NCI-H2227 (cell line): ENCODE data around the gene SCNN1G.

ENCODE experiments used
- DNase-seq: peaks from one replicate; lab custom pipeline; 2025; ENCODE audit not compliant: unreplicated experiment; lab: John Stamatoyannopoulos, UW

The SCNN1G gene

DNA sequence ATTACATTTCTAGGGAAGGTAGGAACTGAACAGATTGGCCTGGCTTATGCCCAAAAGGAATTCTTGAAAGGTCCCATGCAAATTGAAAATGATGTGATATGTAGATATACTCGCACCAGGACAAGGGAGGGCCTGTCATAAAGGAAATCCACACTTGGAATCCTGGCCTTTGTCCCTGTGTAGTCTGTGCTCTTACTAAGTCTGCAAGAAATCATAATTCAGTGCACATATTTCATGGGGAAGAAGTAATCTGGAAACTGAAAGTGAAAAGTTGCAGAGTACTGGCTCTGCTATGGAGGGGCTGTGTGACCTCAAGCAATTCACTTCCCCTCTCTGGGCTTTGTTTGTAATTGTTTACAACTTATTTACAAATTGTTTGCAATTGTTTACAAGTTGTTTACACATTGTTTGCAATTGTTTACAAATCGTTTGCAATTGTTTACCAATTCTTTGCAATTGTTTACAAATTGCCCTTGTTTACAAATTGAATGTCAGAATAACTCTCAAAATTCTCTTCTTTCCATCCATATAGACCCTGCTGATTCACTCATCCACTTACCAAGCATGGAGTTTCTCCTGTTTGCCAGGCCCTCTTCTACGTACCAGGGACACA lies 12.9 kb downstream of the SCNN1G start:
- DNase-seq: no peak

DNA sequence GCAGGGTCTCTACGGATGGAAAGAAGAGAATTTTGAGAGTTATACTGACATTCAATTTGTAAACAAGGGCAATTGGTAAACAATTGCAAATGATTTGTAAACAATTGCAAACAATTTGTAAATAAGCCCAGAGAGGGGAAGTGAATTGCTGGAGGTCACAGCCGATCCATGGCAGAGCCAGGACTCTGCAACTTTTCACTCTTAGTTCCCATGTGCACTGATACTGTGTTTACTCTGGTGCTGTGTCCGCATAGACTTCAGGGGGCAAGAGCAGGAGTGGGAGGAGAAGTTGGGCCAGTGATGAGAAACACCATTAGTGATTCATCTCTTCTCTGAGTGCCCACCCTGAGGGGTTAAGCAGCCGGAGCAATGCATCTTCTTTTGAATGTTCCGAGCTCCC lies 14.0 kb downstream of the SCNN1G start:
- no peak for DNase-seq

DNA sequence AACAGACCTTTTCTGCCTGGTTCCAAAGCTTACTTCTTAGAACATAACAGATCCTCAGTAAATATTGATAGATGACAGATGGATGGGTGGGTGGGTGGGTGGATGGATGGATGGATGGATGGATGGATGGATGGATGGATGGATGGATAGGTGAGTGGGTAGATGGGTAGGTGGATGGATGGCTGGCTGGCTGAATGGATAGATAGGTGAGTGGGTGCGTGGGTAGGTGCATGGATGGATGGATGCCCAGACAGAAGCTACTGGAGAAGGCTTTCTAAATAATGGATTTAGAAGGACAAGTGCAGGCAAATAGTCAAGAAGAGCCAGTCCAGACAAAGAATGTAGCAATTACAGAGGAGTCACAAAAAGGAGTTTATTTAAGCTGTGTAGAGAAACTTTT lies 19.6 kb downstream of the SCNN1G start:
- DNase-seq: no peak

DNA sequence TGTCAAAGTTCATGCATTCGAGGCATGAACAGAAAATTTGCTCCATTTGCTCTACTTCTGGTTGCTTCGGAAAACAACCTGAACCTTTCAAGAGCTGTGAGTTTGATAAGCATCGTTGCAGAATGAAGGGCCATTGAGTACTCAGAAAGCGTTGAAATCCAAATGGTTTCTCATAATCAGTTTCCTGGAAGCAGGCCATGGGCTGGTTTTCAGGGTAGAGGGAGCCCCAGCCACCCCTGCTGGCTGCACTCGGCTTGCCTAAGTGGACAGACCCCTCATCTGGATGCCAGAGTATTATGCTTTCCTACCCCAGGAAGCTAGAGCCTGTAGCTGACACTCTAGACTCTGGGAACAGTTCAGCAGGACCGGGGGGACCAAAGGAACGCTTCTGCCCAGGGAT lies 24.4 kb downstream of the SCNN1G start:
- no peak for DNase-seq

DNA sequence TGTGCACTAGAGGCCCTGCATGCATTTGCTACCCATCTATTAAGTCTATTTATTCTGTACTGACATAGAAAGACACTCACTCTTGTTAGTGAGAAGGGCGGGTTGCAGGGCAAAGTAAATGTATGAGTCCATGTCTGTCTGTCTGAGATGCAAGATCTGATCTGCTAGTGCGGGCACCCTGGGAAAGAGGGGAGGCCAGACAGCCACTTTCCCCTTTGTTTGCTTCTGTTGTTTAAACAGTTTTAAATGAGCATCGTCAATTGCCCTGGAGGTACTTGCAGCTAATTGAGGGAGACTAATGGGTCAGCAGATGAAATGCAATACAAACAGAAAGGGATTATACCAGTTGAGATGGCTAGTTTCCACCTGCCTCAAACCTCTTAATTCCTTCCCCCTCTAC lies 24.9 kb downstream of the SCNN1G start:
- DNase-seq: peak; percentile 40

DNA sequence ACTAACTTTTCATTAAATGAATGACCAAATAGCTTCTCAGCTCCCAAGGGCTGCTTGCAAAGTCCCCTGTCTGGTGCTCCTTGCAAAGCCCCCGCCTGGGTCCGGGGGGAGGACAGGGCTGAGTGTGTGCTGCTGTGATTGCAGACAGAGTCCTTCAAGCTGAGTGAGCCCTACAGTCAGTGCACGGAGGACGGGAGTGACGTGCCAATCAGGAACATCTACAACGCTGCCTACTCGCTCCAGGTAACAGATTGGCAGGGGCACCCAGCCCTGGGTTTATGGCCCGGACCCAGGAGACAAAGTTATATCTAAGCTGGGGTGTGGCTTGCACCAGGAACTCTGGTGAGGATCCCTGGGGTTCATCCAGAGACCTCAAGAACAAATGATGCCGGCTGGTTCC lies 27.1 kb downstream of the SCNN1G start:
- no peak for DNase-seq

DNA sequence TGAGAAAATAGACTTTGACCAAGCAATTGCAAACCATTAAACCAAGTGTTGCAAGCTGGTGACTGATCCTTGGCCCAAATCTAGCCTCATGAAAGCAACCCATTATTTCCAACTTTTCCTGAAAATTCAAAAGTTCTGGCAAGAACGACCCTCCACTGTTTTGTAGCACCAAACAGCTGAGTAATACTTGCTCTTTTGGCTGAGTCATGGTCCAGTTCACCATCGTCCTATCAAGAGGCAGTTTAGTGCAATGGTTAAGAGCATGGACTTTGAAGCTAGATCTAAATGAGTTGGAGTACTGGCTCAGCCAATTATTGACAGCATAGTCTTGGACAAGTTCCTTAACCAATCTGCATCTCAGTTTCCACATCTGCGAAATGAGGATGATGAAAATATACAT lies 31.3 kb downstream of the SCNN1G start:
- no peak for DNase-seq

DNA sequence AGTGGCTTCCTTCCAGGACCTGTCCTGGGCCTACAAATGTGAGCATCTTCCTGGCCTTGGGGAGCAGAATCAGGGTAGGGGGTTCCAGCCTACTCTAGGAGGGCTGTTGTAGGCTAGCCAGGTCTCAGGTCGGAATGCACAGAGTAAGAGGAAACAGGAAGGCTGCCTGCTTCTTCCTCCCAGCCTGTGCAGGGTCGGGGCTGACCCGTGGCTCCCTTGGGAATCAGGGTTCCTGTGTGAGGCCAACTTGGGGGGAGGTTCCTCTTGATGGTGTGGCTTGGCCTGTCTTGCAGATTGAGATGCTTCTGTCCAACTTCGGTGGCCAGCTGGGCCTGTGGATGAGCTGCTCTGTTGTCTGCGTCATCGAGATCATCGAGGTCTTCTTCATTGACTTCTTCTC lies 32.3 kb downstream of the SCNN1G start:
- no peak for DNase-seq

DNA sequence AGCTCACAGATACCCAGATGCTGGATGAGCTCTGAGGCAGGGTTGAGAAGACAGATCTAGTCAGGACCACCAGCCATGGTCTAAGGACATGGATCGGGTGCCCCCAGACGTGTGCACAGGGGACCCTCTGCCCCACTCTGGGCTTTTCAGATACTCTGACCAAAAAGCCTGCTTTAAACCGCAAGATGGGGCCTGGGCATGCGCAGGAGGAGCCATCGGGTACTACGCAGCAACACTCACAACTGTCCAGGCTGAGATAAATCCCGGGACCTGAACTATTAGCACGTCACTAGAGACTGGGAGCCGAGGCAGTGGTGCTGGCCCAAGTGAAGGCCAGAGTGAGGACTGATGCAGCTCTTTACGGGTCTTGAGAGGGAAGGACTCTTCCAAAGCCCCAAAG lies 32.9 kb downstream of the SCNN1G start:
- DNase-seq: no peak

DNA sequence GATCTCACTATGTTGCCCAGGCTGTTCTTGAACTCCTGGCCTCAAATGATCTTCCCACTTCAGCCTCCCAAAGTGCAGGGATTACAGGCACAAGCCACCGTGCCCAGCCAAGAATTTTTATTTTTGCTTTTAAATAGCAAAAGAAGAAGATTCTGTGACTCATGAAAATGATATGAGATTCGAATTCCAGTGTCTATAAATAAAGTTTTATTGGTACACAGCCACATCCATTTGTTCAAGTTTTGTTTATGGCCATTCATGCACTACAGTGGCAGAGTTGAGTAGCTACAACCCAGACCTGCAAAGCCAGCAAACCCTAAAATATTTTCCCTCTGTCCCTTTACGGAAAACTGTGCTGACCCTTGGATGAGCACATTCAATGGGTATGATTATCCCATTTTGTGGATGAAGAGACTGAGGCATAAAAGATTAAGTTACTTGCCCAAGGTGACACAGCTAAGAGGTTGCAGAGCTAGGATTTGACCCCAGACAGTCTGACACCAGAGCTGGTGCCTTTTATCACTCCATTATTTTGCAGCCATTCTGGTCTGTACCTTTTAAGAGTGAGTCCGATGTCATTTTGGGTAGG lies 34.2 kb downstream of the SCNN1G start:
- DNase-seq: no peak

DNA sequence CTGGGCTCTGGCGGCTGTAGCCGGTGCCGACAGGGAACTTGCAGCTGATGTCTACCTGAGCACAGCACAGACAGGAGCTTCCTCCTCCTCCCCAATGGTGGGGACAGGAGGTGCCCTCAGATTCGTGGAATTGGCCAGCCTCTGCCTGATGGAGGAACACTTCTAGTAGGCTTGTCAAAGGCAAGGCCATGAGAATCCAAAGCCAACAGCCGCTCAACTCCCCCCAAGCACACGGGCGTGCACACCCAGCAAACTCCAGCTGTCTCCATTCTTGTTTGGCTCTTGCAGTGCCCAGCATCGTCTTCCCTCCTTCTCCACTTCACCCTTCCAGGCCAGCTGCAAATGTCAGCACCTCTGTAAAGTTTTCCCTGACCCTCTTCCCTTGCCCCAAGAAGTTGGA lies 35.1 kb downstream of the SCNN1G start:
- DNase-seq: no peak

DNA sequence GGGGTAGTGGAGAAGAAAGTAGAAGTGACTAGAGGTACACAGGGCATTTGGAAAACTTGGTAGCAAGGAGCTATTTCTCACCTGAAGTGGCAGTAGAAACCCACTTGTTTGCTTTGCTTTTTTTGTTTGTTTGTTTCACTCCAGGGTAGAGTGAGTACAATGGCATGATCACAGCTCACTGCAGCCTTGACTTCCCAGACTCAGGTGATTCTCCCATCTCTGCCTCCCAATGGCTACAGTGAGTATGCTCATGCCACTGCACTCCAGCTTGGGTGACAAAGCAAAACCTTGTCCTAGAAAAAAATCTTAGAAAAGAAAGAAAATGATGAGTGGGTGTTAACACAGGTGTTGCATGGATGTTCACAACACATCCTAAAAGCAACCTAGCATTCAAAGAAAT lies 40.4 kb downstream of the SCNN1G start:
- DNase-seq: no peak

DNA sequence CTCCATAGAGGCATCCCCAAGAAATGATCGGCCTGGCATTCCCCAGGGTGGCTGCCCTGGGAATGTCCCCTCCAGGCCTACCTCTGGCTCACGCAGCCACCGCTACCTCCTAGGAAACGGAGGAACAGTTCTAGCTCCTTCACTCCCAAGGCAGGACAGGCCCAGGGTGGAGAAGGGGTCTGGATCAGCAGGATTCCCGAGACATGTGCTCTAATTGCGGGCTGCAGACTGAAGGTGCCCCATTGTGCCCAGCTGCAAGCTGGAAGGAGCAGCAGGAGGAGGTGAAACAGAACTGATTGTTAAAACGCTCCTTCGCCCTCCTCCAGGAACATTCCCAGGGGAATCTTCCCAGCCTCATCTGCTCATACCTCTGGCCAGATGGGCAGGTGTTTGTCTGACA lies 40.8 kb downstream of the SCNN1G start:
- no peak for DNase-seq

DNA sequence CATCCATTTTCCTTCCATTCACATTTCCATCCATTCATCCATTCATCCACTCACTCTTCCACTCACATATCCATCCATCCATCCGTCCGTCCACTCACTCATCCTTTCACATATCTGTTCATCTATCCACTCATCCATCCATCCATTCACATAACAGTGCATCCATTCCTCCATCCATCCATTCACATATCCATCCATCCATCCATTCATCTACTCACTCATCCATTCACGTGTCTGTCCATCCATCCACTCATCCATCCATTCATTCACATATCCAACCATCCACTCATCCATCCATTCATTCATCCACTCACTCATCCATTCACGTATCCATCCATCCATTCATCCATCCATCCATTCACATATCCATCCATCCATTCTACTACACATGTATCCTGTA lies 42.6 kb downstream of the SCNN1G start:
- DNase-seq: no peak

DNA sequence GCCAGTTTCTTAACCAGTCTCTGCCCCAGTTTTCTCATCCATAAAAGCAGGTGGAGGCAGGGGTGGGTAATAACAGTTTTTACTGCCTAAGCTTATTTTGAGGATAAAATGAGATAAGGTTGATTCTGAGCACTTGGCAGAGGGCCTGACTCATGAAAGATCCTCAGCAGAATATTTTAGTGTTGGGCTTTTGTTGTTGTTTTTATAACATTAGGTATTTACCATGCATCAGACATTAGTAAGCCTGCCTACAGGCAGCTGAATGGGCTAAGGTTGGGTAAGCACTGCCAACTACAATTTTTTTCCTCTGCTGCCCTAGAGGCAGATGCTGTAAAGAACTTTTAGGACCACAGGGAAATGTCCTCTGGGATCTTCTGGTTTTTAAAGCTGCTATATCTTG lies 43.1 kb downstream of the SCNN1G start:
- DNase-seq: no peak

DNA sequence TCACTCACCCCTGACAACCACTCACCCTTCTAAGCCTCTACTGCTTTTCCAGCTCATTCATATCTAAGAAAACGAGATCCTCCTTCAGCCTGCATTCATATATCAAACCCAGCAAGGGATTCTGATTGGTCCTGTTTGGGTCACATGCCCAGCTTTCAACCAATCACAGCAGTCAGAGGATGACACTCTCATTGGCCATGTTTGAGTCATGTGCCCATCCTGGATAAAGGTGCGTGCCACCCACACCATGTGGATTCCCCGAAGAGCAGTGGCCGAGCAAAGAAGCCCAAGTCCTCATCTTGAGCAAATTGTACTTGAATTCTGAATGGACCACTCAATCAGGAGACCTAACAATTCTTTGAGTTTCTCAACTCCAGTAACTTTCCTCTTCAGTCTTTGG lies 45.0 kb downstream of the SCNN1G start:
- DNase-seq: no peak

DNA sequence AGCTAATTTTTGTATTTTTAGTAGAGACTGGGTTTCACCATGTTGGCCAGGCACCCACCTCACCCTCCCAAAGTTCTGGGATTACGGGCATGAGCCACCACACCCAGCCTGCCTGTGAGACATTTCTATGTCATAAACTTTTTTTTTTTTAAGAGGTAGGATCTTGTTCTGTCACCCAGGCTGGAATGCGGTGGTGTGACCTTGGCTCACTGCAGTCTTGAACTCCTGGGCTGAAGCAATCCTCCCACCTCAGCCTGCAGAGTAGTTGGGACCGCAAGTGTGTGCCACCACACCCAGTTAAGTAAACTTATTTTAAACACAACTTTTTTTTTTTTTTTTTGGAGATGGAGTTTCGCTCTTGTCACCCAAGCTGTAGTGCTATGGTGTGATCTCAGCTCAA lies 47.2 kb downstream of the SCNN1G start:
- no peak for DNase-seq

DNA sequence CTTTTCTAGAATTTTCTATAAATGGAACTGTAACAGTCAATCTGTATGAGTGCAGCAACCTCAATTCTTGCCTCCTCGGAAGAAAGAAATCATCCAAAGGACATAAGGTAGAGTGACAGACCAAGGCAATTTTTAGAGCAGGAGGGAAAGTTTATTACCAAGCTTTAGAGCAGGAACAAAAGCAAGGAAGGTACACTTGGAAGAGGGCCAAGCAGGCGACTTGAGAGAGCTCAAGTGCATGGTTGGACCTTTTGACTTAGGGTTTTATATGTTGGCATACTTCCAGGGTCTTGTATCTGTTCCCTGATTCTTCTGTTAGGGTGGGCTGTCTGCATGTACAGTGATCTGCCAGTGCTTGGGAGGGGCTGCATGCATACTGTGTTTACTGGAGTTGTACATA lies 50.3 kb downstream of the SCNN1G start:
- peak; percentile 55 for DNase-seq

DNA sequence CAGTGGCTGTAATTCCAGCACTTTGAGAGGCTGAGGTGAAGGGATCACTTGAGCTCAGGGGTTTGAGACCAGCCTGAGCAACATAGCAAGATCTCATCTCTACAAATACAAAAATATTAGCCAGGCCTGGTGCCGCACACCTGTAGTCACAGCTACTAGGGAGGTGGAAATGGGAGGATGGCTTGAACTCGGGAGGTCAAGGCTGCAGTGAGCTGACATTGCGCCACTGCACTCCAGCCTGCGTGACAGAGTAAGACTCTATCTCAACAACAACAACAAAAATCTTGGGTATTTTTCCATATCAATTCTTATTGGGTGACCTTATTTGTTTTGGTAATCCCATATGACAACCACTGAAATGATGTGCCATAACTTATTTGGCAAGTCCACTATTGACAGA lies 52.6 kb downstream of the SCNN1G start:
- DNase-seq: no peak

DNA sequence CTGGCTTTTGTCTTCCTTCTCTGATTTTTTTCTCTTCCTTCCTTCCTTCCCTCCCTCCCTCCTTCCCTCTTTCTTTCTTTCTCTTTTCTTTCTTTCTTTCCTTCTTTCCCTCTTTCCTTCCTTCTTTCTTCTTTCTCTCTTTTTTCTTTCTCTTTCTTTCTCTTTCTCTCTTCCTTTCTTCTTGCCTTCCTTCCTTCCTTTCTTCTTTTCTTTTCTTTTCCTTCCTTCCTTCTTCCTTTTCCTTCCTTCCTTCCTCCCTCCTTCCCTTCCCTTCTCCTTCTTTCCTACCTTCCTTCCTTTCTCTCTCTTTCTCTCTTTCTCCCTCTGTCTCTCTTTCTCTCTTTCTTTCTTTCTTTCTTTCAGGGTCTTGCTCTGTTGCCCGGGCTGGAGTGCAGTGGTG lies 54.4 kb downstream of the SCNN1G start:
- DNase-seq: no peak

DNA sequence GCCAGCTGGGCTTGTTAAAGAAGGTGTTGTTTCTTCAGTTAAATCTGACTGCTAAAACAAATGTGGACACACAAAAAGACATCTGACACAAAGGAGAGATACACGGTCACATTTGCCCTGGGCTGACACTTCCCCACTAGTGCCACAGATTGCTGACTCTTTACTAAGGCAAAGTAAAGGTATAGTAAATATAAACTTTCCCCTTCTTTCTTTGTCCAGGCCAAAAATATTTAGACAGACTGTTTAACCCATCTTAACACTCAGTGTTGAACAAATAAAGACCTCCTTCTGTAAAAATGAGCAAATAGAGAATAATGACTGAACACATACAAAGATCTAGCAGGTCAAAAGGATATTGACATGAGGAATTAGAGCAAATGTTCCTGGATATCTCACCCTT lies 58.4 kb downstream of the SCNN1G start:
- no peak for DNase-seq

DNA sequence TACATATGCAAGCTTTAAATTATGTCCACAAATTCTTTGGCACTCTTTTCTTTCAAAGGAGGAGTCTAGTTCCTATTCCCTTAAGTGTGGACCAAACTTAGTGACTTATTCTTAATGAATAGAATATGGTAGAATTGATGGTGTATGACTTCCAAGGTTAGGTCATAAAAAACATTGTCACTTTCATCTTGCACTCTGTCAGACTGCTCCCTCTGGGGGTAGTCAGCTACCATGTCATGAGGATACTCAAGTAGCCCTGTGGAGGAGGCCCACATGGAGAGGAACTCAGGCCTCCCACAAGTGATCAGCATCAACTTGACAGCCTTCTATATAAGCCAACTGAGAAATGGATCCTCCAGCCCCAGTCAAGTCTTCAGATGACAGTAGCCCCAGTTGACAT lies 61.6 kb downstream of the SCNN1G start:
- no peak for DNase-seq

DNA sequence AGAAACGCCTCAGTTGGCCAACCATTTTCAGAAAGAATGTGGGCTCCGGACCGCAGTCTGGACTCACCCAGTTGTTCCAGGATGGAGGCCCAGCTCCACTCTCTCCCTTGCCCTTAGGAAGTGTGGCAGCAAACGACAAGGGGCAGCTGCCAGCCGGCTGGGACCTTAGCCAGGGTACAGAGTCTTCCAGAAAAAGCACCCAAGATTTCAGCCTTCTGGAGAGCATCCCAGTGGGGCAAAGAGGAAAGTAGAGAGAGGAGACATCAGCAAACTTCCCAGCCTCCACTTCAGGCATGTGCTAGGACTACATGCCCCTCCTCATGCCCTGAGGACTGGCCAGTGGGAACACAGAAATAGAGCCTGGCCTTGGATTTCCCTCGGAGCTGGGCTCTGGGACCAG lies 62.7 kb downstream of the SCNN1G start:
- DNase-seq: no peak
